ENCODE measurements around the gene AMPD1.

The AMPD1 gene

GRCh38 chr1:114695430-114696058 lies at the start of gene AMPD1:
AMPD1 (minus strand) TSS chr1:114695546; CDS start chr1:114695471, 75 bp downstream.
- Mint-ChIP-seq H3K4me1 (no peaks in the 10 kb centered on the region), H3K27ac (no peak within 1 kb of the TSS), H3K4me3 (no peak within 1 kb of the TSS), H3K27me3 (peaks cover under 1% of the 10 kb centered on the region), H3K36me3 (no peaks in the 10 kb centered on the region), H3K9me3 (no peaks in the 10 kb centered on the region)
- ATAC-seq: no peak

- no peaks in the 10 kb centered on the region for H3K27me3 Mint-ChIP-seq
- H3K4me3 Mint-ChIP-seq: no peak overlapping the region
- ATAC-seq: no peak
- H3K36me3 Mint-ChIP-seq: peaks cover 30% of the 10 kb centered on the region
- no peak overlapping the region for H3K27ac Mint-ChIP-seq
- H3K4me1 Mint-ChIP-seq: peaks cover 41% of the 10 kb centered on the region
- no peaks in the 10 kb centered on the region for H3K9me3 Mint-ChIP-seq
These were observed 46.8 kb upstream of the AMPD1 start for GRCh38 chr1:114741963-114742746.

GRCh38 chr1:114740331-114740730 lies 45.0 kb upstream of the AMPD1 start:
- Mint-ChIP-seq H3K9me3 (no peaks in the 10 kb centered on the region), H3K27me3 (no peaks in the 10 kb centered on the region), H3K27ac (no peak overlapping the region), H3K36me3 (peaks cover 32% of the 10 kb centered on the region), H3K4me3 (no peak overlapping the region), H3K4me1 (peaks cover 23% of the 10 kb centered on the region)
- no peak for ATAC-seq

GRCh38 chr1:114737314-114737849 lies 42.0 kb upstream of the AMPD1 start:
- Mint-ChIP-seq H3K27me3 (no peaks in the 10 kb centered on the region), H3K36me3 (peaks cover 45% of the 10 kb centered on the region), H3K4me3 (no peak overlapping the region), H3K27ac (no peak overlapping the region), H3K9me3 (no peaks in the 10 kb centered on the region), H3K4me1 (peaks cover 11% of the 10 kb centered on the region)
- ATAC-seq: no peak

GRCh38 chr1:114735479-114735878 lies 40.1 kb upstream of the AMPD1 start:
- Mint-ChIP-seq H3K27ac (peak overlapping the region; percentile 4), H3K4me1 (no peaks in the 10 kb centered on the region), H3K9me3 (no peaks in the 10 kb centered on the region), H3K4me3 (no peak overlapping the region), H3K27me3 (no peaks in the 10 kb centered on the region), H3K36me3 (peaks cover 55% of the 10 kb centered on the region)
- ATAC-seq: no peak

GRCh38 chr1:114729782-114730181 lies 34.4 kb upstream of the AMPD1 start:
- ATAC-seq: no peak
- peaks cover 81% of the 10 kb centered on the region for H3K36me3 Mint-ChIP-seq
- H3K4me3 Mint-ChIP-seq: no peak overlapping the region
- H3K9me3 Mint-ChIP-seq: no peaks in the 10 kb centered on the region
- no peaks in the 10 kb centered on the region for H3K27me3 Mint-ChIP-seq
- no peaks in the 10 kb centered on the region for H3K4me1 Mint-ChIP-seq
- H3K27ac Mint-ChIP-seq: peak overlapping the region; percentile 37

- no peak for ATAC-seq
- Mint-ChIP-seq H3K36me3 (peaks cover 82% of the 10 kb centered on the region), H3K27me3 (no peaks in the 10 kb centered on the region), H3K27ac (peak overlapping the region; percentile 37), H3K4me3 (no peak overlapping the region), H3K9me3 (no peaks in the 10 kb centered on the region), H3K4me1 (no peaks in the 10 kb centered on the region)
These were observed 33.2 kb upstream of the AMPD1 start for GRCh38 chr1:114728553-114728952.

- H3K4me1 Mint-ChIP-seq: no peaks in the 10 kb centered on the region
- H3K4me3 Mint-ChIP-seq: no peak overlapping the region
- no peak overlapping the region for H3K27ac Mint-ChIP-seq
- peaks cover 87% of the 10 kb centered on the region for H3K36me3 Mint-ChIP-seq
- ATAC-seq: no peak
- H3K9me3 Mint-ChIP-seq: no peaks in the 10 kb centered on the region
- H3K27me3 Mint-ChIP-seq: no peaks in the 10 kb centered on the region
These were observed 29.9 kb upstream of the AMPD1 start for GRCh38 chr1:114725230-114725629.

- Mint-ChIP-seq H3K36me3 (peaks cover 85% of the 10 kb centered on the region), H3K4me3 (no peak overlapping the region), H3K27ac (no peak overlapping the region)
These were observed 28.6 kb upstream of the AMPD1 start for GRCh38 chr1:114723915-114724314.

GRCh38 chr1:114723457-114723856 lies 28.1 kb upstream of the AMPD1 start:
- H3K27ac Mint-ChIP-seq: no peak overlapping the region
- no peaks in the 10 kb centered on the region for H3K27me3 Mint-ChIP-seq
- peaks cover 86% of the 10 kb centered on the region for H3K36me3 Mint-ChIP-seq
- H3K4me1 Mint-ChIP-seq: no peaks in the 10 kb centered on the region
- no peak for ATAC-seq
- H3K9me3 Mint-ChIP-seq: no peaks in the 10 kb centered on the region
- no peak overlapping the region for H3K4me3 Mint-ChIP-seq

More at GRCh38 chr1:114723915-114724314, 28.6 kb upstream of the AMPD1 start:
- H3K9me3 Mint-ChIP-seq: no peaks in the 10 kb centered on the region
- ATAC-seq: no peak
- no peaks in the 10 kb centered on the region for H3K27me3 Mint-ChIP-seq
- H3K4me1 Mint-ChIP-seq: no peaks in the 10 kb centered on the region

GRCh38 chr1:114720492-114720891 lies 25.1 kb upstream of the AMPD1 start:
- no peak overlapping the region for H3K4me3 Mint-ChIP-seq
- H3K4me1 Mint-ChIP-seq: peaks cover 10% of the 10 kb centered on the region
- no peak overlapping the region for H3K27ac Mint-ChIP-seq
- no peak for ATAC-seq
- no peaks in the 10 kb centered on the region for H3K27me3 Mint-ChIP-seq
- peaks cover 73% of the 10 kb centered on the region for H3K36me3 Mint-ChIP-seq
- H3K9me3 Mint-ChIP-seq: no peaks in the 10 kb centered on the region

- Mint-ChIP-seq H3K9me3 (no peaks in the 10 kb centered on the region), H3K27me3 (no peaks in the 10 kb centered on the region), H3K4me1 (peaks cover 10% of the 10 kb centered on the region), H3K4me3 (no peak overlapping the region), H3K27ac (peak overlapping the region; percentile 54), H3K36me3 (peaks cover 62% of the 10 kb centered on the region)
- ATAC-seq: no peak
These were observed 24.1 kb upstream of the AMPD1 start for GRCh38 chr1:114719424-114719787.

GRCh38 chr1:114718661-114719423 lies 23.5 kb upstream of the AMPD1 start:
- Mint-ChIP-seq H3K4me3 (no peak overlapping the region), H3K9me3 (no peaks in the 10 kb centered on the region), H3K4me1 (peaks cover 10% of the 10 kb centered on the region), H3K27me3 (no peaks in the 10 kb centered on the region), H3K36me3 (peaks cover 57% of the 10 kb centered on the region), H3K27ac (peak overlapping the region; percentile 54)
- no peak for ATAC-seq

GRCh38 chr1:114716304-114717170 lies 21.2 kb upstream of the AMPD1 start, which contains the start of gene NRAS:
NRAS (minus strand) TSS chr1:114716771; CDS start chr1:114716160, 611 bp downstream.
- Mint-ChIP-seq H3K9me3 (no peaks in the 10 kb centered on the region), H3K36me3 (peaks cover 51% of the 10 kb centered on the region), H3K27me3 (no peaks in the 10 kb centered on the region), H3K27ac (peak within 1 kb of the TSS; percentile 99), H3K4me3 (peak within 1 kb of the TSS; percentile 96), H3K4me1 (peaks cover 10% of the 10 kb centered on the region)
- peak; percentile 99 for ATAC-seq

Measured in stimulated activated memory B cell treated with anti-CD40 and anti-IgM and Interleukin-4, amounts not matched to agents 10 μg/mL and 1 μg/mL and 100 μg/mL, for 72 hours (primary cell).